ENCODE measurements around the gene LRRC27.

LRRC27 gene

DNA sequence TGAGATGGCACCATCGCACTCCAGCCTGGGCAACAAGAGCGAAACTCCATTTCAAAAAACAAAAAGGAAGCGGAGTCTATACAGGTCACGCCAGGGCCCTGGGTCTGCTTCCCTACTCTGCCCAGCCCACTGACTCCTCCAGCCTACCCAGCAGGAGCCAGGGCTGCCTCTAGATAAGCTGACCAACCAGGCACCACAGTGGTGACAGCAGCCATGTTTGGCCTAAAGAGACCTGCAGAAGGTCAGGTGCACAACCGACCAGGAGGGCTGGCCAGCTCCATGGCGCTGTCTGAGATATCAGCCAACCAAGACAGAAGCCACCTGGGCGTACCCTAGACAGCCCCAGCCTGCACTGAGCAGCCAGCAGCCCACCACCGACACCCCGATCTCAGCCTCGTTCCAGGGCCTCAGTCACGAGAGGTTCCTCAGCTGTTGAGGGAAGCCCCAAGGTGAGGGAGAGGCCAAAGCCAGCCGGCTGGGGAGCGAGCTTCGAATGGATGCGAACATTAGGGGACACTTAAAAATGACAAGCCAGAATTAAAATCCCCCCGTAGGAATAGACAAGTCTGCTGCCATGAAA, 40.6 kb downstream of the LRRC27 start:
- TF ChIP-seq, protein P1, sequence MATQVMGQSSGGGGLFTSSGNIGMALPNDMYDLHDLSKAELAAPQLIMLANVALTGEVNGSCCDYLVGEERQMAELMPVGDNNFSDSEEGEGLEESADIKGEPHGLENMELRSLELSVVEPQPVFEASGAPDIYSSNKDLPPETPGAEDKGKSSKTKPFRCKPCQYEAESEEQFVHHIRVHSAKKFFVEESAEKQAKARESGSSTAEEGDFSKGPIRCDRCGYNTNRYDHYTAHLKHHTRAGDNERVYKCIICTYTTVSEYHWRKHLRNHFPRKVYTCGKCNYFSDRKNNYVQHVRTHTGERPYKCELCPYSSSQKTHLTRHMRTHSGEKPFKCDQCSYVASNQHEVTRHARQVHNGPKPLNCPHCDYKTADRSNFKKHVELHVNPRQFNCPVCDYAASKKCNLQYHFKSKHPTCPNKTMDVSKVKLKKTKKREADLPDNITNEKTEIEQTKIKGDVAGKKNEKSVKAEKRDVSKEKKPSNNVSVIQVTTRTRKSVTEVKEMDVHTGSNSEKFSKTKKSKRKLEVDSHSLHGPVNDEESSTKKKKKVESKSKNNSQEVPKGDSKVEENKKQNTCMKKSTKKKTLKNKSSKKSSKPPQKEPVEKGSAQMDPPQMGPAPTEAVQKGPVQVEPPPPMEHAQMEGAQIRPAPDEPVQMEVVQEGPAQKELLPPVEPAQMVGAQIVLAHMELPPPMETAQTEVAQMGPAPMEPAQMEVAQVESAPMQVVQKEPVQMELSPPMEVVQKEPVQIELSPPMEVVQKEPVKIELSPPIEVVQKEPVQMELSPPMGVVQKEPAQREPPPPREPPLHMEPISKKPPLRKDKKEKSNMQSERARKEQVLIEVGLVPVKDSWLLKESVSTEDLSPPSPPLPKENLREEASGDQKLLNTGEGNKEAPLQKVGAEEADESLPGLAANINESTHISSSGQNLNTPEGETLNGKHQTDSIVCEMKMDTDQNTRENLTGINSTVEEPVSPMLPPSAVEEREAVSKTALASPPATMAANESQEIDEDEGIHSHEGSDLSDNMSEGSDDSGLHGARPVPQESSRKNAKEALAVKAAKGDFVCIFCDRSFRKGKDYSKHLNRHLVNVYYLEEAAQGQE (IDR thresholded peaks at IDR 0.05; ENCODE audit: low read depth): no peak
- TF ChIP-seq EP300 (IDR thresholded peaks at IDR 0.05; ENCODE audit: borderline replicate concordance) (no peak), CREB1 (IDR thresholded peaks at IDR 0.05; ENCODE audit: low read depth) (no peak), TAF1 (IDR thresholded peaks at IDR 0.05; ENCODE audit: low read depth) (no peak), NFIC (IDR thresholded peaks at IDR 0.05) (no peak), EGR1 (IDR thresholded peaks at IDR 0.05) (no peak), ZBTB7A (IDR thresholded peaks at IDR 0.05; ENCODE audit: low read depth) (no peak), CEBPB (IDR thresholded peaks at IDR 0.05) (no peak), RAD21 (IDR thresholded peaks at IDR 0.05; ENCODE audit: low read depth) (no peak), TEAD4 (IDR thresholded peaks at IDR 0.05) (no peak), YY1 (IDR thresholded peaks at IDR 0.05; ENCODE audit: low read depth) (no peak), TCF12 (IDR thresholded peaks at IDR 0.05; ENCODE audit: low read depth) (no peak)
- TF ChIP-seq, protein P2, sequence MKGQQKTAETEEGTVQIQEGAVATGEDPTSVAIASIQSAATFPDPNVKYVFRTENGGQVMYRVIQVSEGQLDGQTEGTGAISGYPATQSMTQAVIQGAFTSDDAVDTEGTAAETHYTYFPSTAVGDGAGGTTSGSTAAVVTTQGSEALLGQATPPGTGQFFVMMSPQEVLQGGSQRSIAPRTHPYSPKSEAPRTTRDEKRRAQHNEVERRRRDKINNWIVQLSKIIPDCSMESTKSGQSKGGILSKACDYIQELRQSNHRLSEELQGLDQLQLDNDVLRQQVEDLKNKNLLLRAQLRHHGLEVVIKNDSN (IDR thresholded peaks at IDR 0.05): no peak
- TF ChIP-seq, protein P3, sequence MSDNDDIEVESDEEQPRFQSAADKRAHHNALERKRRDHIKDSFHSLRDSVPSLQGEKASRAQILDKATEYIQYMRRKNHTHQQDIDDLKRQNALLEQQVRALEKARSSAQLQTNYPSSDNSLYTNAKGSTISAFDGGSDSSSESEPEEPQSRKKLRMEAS (IDR thresholded peaks at IDR 0.05): no peak

DNA sequence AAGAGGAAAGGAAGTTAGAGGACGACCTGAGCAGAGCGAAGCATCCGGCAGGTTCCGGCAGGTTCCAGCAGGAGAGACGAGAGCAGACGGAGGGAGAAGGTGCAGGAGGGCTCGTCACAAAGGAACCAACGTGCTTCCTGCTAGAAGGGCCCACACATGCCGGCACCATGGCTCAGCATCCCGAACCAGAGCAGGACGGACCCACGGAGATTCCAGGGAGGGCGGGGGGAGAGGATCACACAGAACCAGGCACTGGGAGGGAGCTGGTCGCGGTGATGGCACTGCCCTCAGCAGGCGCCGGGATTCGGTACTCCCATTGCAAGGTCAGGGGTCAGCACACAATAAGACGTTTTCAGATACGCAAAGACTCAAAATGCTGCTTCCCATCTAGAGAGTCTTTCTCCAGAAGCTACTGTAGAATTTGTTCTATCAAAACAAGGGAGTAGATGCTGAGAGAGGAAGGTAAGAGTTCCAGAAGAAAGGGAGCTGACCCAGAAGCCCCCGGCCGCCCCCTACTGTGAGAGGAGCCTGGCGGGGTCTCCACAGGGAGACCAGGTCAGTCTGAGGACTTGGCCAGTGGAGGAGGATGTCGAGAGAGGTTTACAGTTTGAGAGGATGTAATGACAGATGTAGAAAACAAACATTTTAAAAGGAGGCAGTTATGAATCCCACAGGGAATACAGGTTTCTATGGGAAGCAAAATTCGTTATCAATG, 41.4 kb downstream of the LRRC27 start:
- TF ChIP-seq TAF1 (IDR thresholded peaks at IDR 0.05; ENCODE audit: low read depth): no peak
- TF ChIP-seq CREB1 (IDR thresholded peaks at IDR 0.05; ENCODE audit: low read depth): no peak
- no peak for TF ChIP-seq CEBPB (IDR thresholded peaks at IDR 0.05)
- no peak for TF ChIP-seq EGR1 (IDR thresholded peaks at IDR 0.05)
- TF ChIP-seq YY1 (IDR thresholded peaks at IDR 0.05; ENCODE audit: low read depth): no peak
- TF ChIP-seq TEAD4 (IDR thresholded peaks at IDR 0.05): no peak
- TF ChIP-seq, protein P1 (IDR thresholded peaks at IDR 0.05; ENCODE audit: low read depth): no peak
- TF ChIP-seq FOXM1 (IDR thresholded peaks at IDR 0.05; ENCODE audit: borderline replicate concordance, low read depth): no peak
- TF ChIP-seq NFIC (IDR thresholded peaks at IDR 0.05): no peak
- TF ChIP-seq RAD21 (IDR thresholded peaks at IDR 0.05; ENCODE audit: low read depth): no peak
- TF ChIP-seq, protein P3 (IDR thresholded peaks at IDR 0.05): no peak
- no peak for TF ChIP-seq ZBTB7A (IDR thresholded peaks at IDR 0.05; ENCODE audit: low read depth)
- no peak for TF ChIP-seq TCF12 (IDR thresholded peaks at IDR 0.05; ENCODE audit: low read depth)
- TF ChIP-seq, protein P2 (IDR thresholded peaks at IDR 0.05): no peak
- no peak for TF ChIP-seq EP300 (IDR thresholded peaks at IDR 0.05; ENCODE audit: borderline replicate concordance)

DNA sequence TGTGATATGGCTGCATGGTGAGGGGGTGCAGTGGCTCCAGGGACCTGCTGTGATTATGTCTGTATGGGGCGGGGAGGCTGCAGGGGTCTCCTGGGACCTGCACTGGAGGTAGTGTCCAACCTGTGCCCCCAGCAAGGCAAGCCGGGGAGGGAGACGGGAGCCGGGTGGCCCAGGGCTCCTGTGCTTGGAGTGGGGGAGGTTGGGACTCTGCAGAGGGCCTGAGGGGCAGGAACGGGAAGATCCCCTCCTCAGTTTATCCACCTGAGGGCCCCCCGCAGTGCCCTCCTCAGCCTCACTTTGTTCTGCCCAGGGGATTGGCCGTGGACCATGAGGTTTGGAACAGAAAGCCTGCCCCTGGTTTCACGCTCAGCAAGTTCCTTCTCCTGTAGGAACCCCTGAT, 42.2 kb downstream of the LRRC27 start:
- no peak for TF ChIP-seq CREB1 (IDR thresholded peaks at IDR 0.05; ENCODE audit: low read depth)
- no peak for TF ChIP-seq ZBTB7A (IDR thresholded peaks at IDR 0.05; ENCODE audit: low read depth)
- TF ChIP-seq, protein P1 (IDR thresholded peaks at IDR 0.05; ENCODE audit: low read depth): no peak
- TF ChIP-seq TAF1 (IDR thresholded peaks at IDR 0.05; ENCODE audit: low read depth): no peak
- TF ChIP-seq, protein P3 (IDR thresholded peaks at IDR 0.05): no peak
- TF ChIP-seq EP300 (IDR thresholded peaks at IDR 0.05; ENCODE audit: borderline replicate concordance): no peak
- no peak for TF ChIP-seq CEBPB (IDR thresholded peaks at IDR 0.05)
- no peak for TF ChIP-seq TEAD4 (IDR thresholded peaks at IDR 0.05)
- TF ChIP-seq TCF12 (IDR thresholded peaks at IDR 0.05; ENCODE audit: low read depth): no peak
- TF ChIP-seq EGR1 (IDR thresholded peaks at IDR 0.05): no peak
- TF ChIP-seq NFIC (IDR thresholded peaks at IDR 0.05): no peak
